Neural cell (in vitro differentiated cells): Measurements from ENCODE around the gene GAS2L3.

Experiments
- EP300 ChIP-seq: fragments of 450-650 bp; conservative IDR thresholded peaks from 2 replicates; pipeline ENCODE4 v1.6.1; 2014; ENCODE audit warnings: antibody characterized with exemption, mild to moderate bottlenecking, moderate library complexity; ENCODE audit not compliant: poor library complexity, severe bottlenecking
- EZH2 ChIP-seq: fragments of 200-600, 300-800 bp; shearing (Covaris generic), sonication (generic); IDR thresholded peaks from 2 replicates; pipeline ENCODE4 v1.6.1; 2014; ENCODE audit warnings: antibody characterized with exemption, low read length, borderline replicate concordance, mild to moderate bottlenecking; ENCODE audit not compliant: insufficient read depth, poor library complexity, severe bottlenecking
- RAD21 ChIP-seq: fragments of 450-650 bp; conservative IDR thresholded peaks from 2 replicates; pipeline ENCODE4 v1.6.1; 2014; ENCODE audit warnings: antibody characterized with exemption, mild to moderate bottlenecking, moderate library complexity
- TAF1 ChIP-seq: IDR thresholded peaks from 2 replicates; pipeline ENCODE4 v1.6.1; 2012; ENCODE audit warnings: low read depth
- TF ChIP-seq, protein P1 (sequence below): fragments of 450-650 bp; IDR thresholded peaks from 2 replicates; pipeline ENCODE4 v1.5.1; 2014; ENCODE audit warnings: antibody characterized with exemption, mild to moderate bottlenecking, moderate library complexity; ENCODE audit not compliant: poor library complexity, severe bottlenecking
- TF ChIP-seq, protein P2 (sequence below): IDR thresholded peaks from 2 replicates; pipeline ENCODE4 v1.6.1; 2012; ENCODE audit warnings: borderline replicate concordance

DNA sequence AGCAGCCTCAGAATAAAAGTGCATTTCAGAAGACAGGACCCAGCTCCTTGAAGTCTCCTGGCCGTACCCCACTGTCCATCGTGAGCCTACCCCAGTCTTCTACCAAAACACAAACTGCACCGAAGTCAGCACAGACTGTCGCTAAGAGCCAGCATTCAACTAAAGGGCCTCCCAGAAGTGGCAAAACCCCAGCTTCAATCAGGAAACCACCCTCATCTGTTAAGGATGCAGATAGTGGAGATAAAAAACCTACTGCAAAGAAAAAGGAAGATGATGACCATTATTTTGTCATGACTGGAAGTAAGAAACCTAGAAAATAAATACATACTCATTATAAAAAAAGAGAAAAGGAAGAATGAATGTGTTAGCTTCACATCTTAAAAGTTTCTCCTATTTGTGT lies 51.1 kb downstream of the GAS2L3 start:
- no peak for TF ChIP-seq RAD21
- no peak for TF ChIP-seq EP300
- TF ChIP-seq, protein P1, sequence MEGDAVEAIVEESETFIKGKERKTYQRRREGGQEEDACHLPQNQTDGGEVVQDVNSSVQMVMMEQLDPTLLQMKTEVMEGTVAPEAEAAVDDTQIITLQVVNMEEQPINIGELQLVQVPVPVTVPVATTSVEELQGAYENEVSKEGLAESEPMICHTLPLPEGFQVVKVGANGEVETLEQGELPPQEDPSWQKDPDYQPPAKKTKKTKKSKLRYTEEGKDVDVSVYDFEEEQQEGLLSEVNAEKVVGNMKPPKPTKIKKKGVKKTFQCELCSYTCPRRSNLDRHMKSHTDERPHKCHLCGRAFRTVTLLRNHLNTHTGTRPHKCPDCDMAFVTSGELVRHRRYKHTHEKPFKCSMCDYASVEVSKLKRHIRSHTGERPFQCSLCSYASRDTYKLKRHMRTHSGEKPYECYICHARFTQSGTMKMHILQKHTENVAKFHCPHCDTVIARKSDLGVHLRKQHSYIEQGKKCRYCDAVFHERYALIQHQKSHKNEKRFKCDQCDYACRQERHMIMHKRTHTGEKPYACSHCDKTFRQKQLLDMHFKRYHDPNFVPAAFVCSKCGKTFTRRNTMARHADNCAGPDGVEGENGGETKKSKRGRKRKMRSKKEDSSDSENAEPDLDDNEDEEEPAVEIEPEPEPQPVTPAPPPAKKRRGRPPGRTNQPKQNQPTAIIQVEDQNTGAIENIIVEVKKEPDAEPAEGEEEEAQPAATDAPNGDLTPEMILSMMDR, result no peak
- no peak for TF ChIP-seq TAF1
- TF ChIP-seq, protein P2, sequence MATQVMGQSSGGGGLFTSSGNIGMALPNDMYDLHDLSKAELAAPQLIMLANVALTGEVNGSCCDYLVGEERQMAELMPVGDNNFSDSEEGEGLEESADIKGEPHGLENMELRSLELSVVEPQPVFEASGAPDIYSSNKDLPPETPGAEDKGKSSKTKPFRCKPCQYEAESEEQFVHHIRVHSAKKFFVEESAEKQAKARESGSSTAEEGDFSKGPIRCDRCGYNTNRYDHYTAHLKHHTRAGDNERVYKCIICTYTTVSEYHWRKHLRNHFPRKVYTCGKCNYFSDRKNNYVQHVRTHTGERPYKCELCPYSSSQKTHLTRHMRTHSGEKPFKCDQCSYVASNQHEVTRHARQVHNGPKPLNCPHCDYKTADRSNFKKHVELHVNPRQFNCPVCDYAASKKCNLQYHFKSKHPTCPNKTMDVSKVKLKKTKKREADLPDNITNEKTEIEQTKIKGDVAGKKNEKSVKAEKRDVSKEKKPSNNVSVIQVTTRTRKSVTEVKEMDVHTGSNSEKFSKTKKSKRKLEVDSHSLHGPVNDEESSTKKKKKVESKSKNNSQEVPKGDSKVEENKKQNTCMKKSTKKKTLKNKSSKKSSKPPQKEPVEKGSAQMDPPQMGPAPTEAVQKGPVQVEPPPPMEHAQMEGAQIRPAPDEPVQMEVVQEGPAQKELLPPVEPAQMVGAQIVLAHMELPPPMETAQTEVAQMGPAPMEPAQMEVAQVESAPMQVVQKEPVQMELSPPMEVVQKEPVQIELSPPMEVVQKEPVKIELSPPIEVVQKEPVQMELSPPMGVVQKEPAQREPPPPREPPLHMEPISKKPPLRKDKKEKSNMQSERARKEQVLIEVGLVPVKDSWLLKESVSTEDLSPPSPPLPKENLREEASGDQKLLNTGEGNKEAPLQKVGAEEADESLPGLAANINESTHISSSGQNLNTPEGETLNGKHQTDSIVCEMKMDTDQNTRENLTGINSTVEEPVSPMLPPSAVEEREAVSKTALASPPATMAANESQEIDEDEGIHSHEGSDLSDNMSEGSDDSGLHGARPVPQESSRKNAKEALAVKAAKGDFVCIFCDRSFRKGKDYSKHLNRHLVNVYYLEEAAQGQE, result no peak
- no peak for TF ChIP-seq EZH2
